GM20000 (cell line): Measurements from ENCODE around the gene YIPF5.

Source experiments
- DNase-seq: peaks from one replicate; pipeline ENCODE4 v3.0.0; 2012; ENCODE audit warnings: low spot score
- CTCF ChIP-seq: IDR thresholded peaks from 2 replicates; pipeline ENCODE4 v1.5.1; 2012; ENCODE audit warnings: mild to moderate bottlenecking, control low read depth; ENCODE audit errors: extremely low read depth, missing control alignments

The YIPF5 gene

GRCh38 chr5:144183254-144183889 lies 12.9 kb upstream of the YIPF5 start:
- peak; percentile 50 for TF ChIP-seq CTCF
- no peak for DNase-seq

DNA sequence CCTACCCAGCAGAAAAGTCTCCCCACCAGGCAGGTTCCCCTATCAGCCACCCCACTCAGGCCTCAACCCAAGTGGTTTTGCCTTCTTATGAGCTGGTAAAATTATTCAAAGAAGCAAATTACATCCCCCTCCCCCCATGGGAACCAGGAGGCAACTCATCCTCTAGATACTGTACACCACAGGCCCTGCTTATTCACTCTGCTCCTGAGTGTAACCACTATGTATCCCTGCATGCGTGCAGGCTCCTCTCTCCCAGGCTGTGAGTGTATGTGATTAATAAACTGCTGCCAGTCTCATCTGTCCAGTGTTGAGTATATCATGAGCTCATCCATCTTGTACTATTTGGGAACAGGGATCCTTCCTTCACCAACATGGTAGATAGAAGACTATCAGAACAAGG lies 8.8 kb upstream of the YIPF5 start:
- DNase-seq, result no peak
- TF ChIP-seq CTCF, result no peak

DNA sequence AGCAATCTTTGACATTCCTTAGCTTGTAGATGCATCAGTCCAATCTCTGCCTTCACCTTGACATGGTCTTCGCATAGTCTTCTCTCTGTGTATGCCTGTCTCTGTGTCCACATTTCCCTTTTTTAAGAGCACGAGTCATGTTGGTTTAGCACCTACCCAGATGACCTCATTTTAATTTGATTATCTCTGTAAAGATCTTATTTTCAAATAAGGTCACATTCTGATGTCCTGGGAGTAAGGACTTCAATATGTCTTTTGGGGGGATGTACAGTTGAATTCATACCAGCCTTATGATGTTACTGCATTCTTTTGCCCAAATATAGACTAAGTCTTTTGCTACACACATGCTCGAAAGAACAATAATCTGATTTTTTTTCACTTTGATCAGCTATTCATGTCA lies 7.1 kb upstream of the YIPF5 start:
- no peak for DNase-seq
- no peak for TF ChIP-seq CTCF

DNA sequence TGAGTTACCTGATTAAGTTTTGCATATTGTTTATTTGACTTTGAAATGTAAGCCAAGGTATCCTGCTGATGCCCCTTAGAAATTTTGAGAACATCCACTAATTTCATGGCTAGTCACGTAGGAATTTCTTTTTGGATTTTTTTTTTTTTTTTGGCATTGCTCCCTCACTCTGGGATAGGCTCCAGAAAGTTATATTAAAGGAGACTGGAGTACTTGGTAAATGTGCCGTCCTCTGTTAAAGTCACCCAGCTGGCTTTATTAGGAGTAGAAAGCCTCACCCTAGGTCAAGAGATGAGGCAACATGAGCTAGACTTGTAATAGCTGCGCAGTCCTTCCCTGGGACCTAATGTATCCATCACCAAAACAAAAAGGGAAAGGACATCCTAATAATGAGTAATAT lies 3.3 kb upstream of the YIPF5 start:
- no peak for TF ChIP-seq CTCF
- no peak for DNase-seq

- no peak for DNase-seq
- no peak for TF ChIP-seq CTCF
These were observed 569 bp downstream of the YIPF5 start for GRCh38 chr5:144169904-144170275.

- no peak for TF ChIP-seq CTCF
- DNase-seq, result no peak
These were observed 2.5 kb downstream of the YIPF5 start for GRCh38 chr5:144167998-144168397.

- TF ChIP-seq CTCF, result no peak
- no peak for DNase-seq
These were observed 3.8 kb downstream of the YIPF5 start for GRCh38 chr5:144166696-144167095.
